HG03521 (cell line): ENCODE data around the gene NKD2.
"Not testable (repeated sequence)": the region's sequence is repeated elsewhere in the genome, so short reads cannot be mapped to it uniquely, and the experiment has no call there.

Experiments
- ATAC-seq: cut with Tn5 transposase; IDR thresholded peaks from one replicate; pipeline ENCODE4 v1.9.1; 2021; ENCODE audit warnings: mild to moderate bottlenecking, moderate library complexity; ENCODE audit not compliant: unreplicated experiment

The NKD2 gene

DNA sequence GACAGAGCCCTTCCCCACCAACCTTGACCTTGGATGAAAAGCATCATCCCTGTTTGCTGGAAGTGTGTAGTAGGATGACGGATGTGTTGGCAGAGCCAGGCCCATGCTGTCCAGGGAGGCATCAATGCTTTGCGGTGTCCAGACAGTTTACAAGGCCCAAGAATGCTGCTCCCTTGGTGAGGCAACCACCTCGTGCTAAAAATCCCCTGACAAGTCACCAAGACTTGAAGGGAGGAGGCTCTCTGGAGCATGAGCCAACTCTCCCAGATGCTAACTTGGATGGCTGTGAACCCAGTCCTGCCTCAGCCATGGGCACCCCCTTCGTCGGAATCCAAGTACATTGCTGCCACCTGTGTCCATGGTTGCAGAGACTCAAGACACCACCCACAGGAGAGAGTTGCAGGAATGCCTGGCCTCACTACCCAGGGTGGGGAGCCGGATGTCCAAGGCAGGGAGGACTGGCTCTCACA, 9.5 kb upstream of the NKD2 start:
- no peak for ATAC-seq

DNA sequence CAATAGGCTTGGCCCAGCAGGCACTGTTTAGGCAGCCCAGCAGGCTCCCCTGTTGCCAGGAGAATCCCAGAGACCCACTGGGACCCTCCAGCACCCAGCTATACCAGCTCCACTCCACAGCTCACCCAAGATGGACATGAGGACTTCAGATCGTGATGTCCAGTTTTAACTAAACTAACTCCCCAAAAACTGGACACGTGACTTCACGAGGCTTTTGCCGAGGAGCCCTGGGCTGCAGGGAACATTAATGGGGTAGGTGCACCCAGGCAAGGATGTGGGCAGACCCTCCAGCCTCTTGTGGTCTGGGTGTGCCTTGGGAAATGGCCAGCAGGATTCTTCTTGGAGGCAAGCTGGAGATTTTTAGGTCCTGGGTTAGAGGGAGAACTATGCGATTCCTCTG, 8.9 kb upstream of the NKD2 start:
- ATAC-seq = no peak

DNA sequence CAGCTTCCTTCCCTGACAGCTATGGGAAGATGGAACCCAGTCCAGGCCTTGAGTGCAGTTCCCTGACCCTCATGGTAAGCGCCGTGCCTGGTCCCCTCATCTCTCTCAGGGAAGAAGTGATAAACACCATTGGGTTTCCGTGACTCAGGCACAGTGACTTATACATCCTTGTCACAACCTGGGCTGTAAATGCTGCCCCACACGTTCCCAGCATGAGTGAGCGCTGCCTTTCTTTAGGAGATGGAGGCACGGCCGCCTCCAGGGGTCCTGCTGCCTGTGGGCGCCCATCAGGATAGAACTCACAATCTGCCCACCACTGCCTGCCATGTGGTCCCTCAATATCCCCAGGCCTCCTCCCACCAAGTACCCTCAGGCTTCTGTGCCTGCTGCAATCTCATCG, 8.3 kb upstream of the NKD2 start:
- no peak for ATAC-seq

DNA sequence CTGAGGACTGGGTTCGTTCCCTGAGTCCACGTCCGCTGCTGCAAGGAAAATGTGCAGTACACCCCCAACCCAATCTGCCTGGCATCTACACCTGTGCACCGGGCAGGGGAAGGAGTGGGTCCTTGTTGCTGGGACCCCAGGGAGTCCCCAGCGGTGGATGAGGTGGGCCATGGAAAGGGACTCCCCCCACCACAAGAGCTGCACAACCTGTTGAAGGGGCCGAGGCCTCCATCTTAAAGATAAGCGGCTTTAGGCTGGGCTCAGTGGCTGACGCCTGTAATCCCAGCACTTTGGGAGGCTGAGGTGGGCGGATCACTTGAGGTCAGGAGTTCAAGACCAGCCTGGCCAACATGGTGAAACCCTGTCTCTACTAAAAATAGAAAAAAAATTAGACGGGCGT, 7.8 kb upstream of the NKD2 start:
- ATAC-seq = not testable (repeated sequence)

DNA sequence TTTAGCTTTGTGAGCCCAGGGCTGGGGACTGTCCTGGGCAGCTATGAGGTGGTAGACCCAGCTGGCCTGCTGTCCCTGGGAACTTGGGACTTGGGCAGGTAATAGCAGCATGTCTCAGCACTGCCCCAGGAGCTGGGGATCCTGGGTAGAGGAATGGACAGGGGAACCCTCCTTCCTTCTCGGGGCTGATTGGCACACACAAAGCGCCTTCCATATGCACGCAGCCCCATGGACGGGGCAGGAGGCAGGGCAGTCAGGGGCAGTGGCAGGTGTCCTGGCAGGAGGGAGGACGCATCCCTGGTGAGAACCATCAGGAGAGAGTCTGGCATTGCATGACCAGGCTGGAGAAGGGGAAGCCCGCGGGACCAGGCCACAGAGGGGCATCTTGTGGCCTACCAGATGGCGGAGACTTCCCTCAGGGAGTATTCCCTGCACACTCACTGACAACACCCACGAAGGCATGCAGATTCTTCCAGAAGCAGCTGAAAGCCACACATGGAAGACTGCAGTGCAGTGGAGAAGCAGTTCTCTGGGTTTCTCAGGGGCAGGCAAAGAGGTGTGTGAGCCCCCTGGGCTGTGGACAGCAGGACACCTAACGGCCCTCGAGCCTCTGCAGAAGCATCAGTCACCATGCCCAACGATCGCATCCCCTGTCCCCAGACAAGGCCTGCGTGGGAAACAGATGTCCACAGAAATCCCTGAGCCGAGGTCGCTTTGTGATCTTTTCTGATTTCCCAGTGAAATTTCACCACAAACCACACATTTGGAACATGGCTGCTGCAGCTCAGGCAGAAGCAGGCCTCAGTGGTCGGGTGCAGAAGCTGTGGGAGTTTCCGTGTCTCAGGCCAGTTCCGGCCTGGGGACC, 7.0 kb upstream of the NKD2 start:
- no peak for ATAC-seq

DNA sequence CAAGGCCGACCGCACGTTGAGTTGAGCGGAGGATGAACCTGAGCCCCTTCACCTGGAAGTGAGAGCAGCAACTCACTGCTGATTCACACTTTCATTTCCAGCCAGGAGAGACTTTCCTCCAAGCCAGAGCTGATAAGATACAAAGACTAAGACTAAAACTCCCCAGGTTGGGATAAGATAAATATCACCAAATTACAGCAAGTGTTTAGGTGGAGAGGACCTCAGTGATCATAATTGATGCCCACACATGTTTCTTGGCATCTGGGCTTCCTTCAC, 6.4 kb upstream of the NKD2 start:
- ATAC-seq = no peak

DNA sequence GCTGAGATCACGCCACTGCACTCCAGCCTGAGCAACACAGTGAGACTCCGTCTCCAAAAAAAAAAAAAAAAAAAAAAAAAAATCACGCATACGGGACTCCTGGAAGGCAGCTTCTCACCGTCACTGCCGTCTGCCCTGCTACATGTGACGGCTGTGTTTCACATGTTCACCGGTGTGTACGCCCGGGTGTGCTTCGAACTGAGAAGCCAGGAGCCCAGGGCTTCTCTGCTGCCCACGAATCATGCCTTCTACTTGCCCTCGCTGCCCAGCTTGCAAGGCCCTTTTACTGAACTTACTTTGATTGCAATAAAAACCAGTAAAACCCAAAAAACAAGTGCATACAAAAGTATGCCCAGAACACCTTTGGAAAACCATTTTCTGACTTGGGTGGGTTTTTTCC, 5.8 kb upstream of the NKD2 start:
- ATAC-seq = no peak

DNA sequence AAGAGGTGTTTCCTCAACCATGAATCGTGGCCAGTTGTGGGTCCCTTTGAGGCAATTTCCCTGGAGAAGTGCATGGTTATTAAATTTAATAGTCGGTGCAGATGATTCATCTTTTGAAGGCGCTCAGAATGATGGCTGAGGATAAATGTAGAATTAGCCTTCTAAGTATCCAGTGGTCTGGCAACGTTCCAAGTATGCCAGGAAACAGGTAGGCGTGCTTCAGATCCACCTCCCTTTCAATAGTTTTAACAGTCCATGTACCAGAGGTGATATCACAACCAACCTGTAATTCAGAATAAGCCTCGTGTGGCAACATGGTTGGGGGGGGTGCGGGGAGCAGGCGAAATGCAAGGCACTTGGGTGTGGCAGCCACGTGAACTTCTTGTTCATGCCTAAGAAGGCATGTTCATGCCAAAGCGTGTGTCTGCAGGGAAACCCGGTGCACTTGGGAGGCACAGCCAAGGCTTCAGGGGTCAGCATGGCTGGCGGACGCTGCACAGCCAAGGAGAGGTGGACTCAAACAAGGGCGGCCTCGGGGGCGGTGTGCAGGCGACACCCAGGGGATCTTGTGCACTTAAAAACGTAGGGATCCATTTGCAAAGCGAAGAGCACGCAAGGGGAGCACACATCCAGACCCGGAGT, 5.2 kb upstream of the NKD2 start:
- no peak for ATAC-seq

DNA sequence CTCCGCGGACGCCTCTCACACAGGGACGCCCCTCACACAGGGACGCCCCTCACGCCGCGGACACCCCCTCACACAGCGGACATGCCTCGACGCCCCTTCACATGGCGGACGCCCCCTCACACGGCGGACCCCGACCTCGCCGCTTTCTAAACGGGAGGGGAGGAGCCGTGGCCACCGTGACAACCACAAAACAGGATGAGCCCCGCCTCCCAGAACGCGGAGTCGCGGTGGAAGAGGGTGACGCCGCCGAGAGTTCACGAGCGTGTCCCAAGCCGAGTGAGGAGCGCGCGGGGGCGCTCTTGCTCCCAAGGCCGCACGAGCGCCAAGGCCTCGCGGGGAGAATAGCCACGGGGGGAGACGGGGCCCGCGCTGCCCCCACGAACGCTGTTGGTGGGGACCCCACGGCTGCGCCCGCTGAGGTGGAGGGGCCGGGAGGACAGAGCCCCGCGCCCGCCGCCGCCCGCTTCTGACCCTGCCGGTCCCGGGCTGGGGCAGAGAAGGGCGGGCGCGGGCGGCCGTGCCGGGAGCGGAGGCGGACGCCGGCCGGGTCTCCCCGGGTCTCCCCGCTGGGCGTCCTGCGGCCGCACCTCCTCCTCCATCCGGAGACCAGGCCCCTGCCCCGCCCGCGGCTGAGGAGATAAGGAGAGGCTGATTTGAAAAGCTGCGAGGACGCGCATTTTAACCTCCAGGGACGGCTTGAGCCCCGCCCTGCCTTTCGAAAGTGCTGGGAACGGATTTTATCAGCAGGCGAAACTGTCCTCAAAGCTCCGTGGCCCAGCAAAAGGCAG, 3.9 kb upstream of the NKD2 start:
- no peak for ATAC-seq

DNA sequence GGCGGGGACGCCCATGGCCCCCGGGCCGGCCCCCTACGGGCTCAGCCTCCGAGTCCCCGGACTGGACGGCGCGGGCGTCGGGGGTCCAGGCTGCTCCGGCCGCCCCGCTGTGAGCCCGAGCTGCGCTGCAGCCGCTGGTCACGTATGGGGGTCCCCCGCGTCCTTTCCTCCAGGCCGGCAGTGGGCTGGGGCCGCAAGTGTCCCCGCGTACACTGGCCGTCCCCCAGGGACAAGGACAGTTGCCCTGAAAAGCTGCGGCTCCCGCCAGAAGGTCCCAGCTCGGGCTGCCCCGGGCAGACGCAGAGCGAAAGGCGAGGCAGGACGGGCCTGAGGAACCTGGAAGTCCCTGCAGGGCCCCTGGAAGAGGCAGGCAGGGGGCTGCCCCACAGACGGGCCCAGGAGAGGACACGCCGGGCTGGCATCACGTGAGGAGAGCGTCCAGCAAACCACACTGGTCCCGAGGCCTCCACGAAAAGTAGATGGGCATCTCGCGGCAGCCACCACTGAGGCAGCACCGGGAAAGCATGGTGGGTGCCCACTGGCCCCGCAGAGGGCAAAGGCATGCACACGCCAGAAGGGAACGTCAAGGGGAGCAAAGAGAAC, 3.3 kb upstream of the NKD2 start:
- no peak for ATAC-seq

DNA sequence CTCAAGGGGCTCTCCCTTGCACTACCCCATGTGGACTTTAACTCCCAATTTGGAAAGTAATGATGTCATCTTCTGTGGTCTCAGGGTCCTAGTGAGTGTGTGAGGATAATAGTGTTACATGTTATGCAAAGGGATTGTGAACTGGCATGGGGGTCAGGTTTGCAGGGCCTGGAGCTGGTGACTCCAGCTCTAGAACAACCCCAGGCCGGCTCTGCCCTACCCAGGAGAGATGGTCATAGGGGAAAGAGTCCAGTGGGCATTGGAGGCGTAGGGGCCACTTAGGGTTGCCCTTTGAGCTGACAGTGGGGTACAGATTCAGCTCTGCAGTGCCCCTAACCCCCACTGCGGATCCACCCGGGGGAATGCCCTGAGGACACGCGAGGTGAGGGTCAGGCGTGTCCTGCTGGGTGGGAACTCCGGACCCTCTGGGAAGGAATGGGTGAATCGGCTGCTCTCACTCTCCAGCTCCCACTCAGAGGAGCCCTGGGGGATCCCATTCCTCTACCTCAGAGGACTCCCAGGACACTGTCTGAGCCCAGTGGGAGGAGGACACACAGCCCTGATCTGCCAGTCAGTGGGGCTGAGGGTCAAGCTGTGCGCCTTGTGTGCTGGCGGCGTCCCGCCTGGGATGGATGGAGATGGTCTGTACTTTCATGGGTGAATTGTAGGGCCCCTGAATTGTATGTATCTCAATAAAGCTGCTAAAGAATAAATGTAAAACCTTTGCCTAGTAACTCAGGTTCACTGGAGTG, 2.5 kb upstream of the NKD2 start:
- no peak for ATAC-seq

DNA sequence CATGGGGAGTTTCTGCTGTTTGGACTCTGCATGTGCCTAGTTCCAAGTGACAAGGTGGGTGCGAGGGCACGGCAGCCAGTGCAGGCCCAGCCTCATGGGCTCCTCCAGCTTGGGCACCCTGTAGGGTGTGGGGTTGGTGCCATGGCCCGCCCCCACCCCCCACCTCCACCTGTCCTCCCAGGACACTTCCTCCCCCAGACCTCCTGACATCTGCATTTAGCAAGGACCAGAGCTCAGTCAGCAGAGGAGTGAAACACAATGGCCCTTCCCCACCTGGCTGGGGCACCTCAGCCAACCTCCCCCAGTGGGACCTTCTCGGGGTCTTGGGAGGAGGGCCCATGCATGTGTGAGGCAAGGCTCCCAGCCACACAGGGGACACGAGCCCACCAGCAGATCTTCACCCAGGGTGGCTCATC, 1.9 kb upstream of the NKD2 start:
- ATAC-seq = no peak

DNA sequence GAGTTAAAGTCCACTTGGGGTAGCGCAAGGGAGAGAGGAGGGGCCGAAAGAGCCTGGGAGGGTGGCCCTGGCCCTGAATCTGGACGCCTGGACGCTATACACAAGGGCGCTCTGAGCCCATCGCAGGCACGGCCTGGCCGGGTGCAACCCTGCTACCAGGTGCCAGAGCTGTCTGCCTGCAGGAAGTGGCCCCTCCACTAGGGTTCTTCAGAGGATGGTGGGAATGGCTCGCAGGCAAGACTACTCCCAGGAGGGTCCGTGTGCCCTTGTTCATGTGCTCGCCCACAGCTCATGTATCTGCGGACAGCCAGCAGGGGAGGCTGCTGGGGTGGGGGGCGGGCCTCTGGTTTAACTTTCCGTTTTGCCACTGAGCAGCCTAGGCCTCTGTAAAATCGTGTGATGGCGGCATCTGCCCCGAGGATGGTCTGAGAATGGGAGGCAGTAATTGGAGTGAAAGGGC, 1.4 kb upstream of the NKD2 start:
- ATAC-seq = no peak

DNA sequence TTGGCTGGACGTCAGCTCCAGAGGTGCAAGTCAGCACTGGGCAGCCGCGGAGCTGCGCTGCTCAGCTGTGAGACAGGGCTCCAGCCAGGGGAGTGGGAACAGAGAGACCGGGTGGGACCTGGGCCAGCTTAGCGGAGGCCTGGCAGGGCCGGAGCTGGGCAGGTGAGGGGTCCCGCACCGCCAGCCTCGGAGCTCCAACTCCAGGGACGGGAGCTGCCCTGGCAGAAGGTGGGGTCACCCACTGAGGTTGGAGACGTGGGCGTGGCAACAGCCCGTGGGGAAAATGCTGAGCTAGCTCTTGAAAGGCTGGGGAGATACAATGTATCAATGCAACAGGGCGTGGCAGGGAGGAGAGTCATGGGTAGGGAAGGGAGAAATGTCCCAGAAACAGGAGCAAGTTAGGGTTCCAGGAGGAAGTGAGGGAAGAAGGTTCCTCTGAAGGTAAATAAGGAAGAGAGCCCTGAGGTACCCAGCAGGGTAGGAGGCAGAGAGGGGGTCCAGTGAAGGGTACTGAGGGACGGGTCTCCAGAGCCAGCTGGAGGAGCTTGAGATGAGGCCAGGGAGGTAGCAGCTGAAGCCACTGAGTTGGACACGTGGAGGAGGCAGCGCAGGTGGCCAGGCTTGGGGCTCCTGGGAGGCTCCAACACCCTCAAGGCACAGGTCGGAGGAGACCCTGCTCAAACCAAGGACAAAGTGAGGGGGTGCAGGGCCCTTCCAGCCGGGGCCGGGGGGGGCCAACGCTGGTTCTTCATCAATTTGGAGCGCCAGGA, 736 bp upstream of the NKD2 start:
- no peak for ATAC-seq

DNA sequence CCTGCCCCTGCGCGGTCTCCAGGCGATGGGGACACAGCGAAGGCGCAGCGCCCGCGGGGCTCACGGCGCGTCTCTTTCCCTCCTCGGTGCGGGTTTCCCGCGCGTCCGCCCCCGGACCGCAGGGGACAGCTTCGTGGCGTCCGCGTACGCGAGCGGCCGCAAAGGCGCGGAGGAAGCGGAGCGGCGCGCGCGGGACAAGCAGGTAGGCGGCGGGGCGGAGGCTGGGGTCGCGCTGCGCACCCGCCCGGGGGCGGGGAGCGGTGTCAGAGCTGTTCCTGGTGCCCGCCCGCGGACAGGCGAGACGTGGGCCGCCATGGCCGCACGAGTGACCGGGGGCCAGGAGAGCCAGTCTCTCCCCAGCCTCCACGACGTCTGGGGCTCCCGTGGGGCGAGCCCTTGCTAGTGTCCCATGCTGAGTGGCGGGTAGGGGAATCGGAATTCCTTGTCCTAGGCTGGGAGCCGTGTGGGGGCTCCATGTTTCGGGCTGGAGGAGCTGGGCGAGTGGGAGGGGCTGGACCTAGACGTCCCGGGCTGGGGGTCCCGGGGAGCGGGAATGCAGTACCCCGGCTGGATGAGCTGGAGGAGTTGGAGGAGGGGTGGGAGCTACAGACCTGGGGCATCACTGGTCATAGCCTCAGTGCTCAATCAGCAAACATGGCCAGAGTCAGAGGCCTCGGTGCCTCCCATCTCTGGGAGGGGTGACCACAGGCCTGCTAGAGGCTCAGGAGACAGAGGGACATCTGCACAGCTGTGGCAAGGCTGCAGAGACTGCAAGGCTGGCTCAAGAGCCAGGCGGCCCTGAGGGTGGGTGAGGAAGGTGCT, 968 bp downstream of the NKD2 start:
- ATAC-seq = no peak

DNA sequence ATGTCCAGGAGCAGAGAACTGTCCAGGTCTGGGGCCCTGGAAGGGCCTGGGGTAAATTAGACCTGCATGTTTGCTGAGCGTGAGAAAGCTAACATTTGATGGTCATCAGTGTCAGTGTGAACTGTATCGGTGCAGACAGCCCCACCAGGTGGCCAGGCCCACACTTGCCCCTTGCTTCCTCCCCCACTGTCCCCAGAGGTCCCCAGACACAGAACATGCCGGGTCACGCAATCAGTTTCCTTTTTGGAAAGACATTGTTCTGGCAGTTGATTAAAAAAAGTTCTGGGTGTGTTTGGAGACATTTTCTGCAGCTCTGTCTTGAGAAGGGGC, 1.5 kb downstream of the NKD2 start:
- no peak for ATAC-seq

DNA sequence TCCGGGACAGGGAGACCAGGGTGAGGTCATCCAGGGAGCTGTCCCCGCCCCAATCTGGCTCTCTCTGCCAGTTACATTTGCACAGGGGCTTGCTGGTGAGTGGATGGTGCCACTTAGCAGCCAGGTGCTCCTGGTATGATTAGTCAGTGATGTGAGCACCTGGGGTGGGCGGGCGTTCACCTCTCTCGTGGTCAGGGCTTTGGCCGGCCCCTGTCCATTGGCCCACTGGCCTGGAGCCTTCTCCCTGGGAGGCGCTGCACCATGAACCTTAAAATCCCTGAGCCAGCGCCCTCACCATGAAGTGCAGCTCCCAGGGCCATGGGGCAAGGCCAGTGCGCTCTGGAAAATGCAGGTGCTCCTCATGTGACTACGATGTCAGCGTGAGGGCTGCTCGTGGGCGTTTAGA, 2.0 kb downstream of the NKD2 start:
- no peak for ATAC-seq

DNA sequence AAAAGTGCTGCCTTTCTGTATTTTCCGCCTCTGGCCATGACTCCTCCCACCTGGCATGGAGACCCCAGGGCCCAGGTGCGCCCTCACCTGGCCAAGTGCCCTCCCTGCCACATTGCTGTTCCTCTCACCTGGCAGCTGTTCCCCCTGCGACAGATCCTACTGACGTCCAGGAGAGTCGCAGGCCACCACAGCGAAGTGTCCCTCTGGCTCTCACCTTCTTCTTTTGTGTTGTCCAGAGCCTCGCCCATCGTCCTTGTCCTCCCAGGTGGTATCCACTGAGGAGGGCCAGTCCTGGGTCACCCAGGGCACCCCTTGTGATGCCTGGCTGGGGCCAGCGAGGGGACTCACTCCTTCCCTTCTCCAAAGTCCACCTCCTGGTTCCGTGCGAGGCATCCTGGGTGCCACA, 2.6 kb downstream of the NKD2 start:
- ATAC-seq = no peak

DNA sequence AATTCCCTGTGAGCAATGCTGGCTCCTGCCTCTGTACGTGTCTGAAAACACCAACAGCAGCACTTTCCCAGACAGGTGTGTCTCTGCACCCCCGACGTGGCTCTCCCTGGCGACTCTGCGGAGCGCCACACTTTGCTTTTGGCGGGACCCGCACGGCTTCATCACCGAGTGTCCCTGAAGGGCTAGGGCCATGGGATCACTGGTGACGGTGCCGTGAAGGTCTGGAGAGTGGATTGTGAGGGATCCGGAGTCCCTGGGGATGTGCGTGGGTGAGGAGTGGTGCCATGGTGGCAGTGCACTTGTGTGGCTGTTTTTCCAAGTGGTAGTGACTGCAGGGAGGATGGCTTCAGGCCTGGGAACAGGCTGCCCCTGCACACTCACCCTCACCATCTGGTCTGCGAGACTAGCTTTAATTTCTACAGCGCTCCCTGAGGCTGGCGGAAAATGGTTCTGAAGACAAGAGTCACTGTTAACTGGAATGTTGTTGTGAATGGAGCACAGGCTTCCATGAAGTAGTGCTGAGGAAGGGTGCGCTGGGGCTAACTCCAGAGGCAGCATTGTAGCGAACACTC, 3.2 kb downstream of the NKD2 start:
- no peak for ATAC-seq
